ENCODE data around the gene FBXO27.
"Not testable (repeated sequence)": the region's sequence is repeated elsewhere in the genome, so short reads cannot be mapped to it uniquely, and the experiment has no call there.

The FBXO27 gene

GRCh38 chr19:39030854-39031367 is 1.4 kb downstream of the FBXO27 start:
- in situ Hi-C loops (cut with HindIII; ENCODE audit: low pct_unique_long_range_greater_than_20kb, low sequenced_read_pairs): no loop called here
- DNase-seq (ENCODE audit: low read depth in 1 of 2, low spot score in 1 of 2): no peak

DNA sequence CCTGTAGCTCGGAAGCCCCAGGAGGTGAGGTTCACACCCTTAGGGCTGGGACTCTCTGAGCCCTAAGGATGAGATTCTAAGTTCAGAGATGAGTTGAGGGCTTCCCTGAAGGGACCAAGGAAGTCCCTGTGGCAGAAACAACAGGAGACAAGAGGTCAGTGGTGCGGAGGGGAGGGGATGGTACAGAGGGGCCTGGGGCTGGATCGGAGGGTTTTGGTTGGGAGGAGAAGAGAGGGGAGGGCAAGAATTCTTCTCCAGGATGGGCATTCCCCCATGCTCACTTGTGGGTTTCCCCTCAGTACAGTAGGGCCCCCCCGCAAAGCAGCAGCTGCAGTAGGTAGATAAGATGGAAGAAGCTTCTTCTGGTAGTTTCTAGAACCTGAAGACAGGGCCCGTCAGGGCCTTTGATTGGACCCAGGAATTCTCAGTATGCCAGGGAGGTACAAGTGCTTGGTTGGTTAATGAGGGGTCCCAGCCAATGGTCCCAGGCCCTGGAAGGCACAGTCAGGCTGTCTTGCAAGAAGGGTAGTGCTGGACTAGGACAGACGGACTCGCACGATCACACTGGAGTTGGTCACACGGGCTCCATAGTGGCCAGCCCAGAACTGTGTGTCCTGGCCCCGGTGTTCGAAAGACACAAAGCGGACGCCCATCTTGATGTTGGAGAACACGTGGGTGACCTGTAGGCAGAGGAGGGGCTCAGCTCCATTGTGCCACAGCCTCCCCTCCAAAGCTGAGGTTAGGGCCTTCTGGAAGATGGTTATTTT is 7.3 kb downstream of the FBXO27 start:
- DNase-seq (ENCODE audit: low read depth in 1 of 2, low spot score in 1 of 2): no peak
- in situ Hi-C loops (cut with HindIII; ENCODE audit: low pct_unique_long_range_greater_than_20kb, low sequenced_read_pairs): no loop called here
- no peak for TF ChIP-seq JUND (IDR thresholded peaks at IDR 0.05; ENCODE audit: low read depth)

More at GRCh38 chr19:39030854-39031367, 1.4 kb downstream of the FBXO27 start:
- TF ChIP-seq JUND (IDR thresholded peaks at IDR 0.05; ENCODE audit: low read depth): no peak

- no peak for TF ChIP-seq JUND (IDR thresholded peaks at IDR 0.05; ENCODE audit: low read depth)
- in situ Hi-C loops (cut with HindIII; ENCODE audit: low pct_unique_long_range_greater_than_20kb, low sequenced_read_pairs): no loop called here
- no peak for DNase-seq (ENCODE audit: low read depth in 1 of 2, low spot score in 1 of 2)
Measured at GRCh38 chr19:39021063-39021462, 11.3 kb downstream of the FBXO27 start.

GRCh38 chr19:39017646-39018045 is 14.7 kb downstream of the FBXO27 start:
- no peak for TF ChIP-seq JUND (IDR thresholded peaks at IDR 0.05; ENCODE audit: low read depth)
- in situ Hi-C loops (cut with HindIII; ENCODE audit: low pct_unique_long_range_greater_than_20kb, low sequenced_read_pairs): no loop called here

GRCh38 chr19:39017026-39017425 is 15.3 kb downstream of the FBXO27 start:
- DNase-seq (ENCODE audit: low read depth in 1 of 2, low spot score in 1 of 2): no peak
- no peak for TF ChIP-seq JUND (IDR thresholded peaks at IDR 0.05; ENCODE audit: low read depth)
- in situ Hi-C loops (cut with HindIII; ENCODE audit: low pct_unique_long_range_greater_than_20kb, low sequenced_read_pairs): no loop called here

More at GRCh38 chr19:39017646-39018045, 14.7 kb downstream of the FBXO27 start:
- DNase-seq (ENCODE audit: low read depth in 1 of 2, low spot score in 1 of 2): no peak

DNA sequence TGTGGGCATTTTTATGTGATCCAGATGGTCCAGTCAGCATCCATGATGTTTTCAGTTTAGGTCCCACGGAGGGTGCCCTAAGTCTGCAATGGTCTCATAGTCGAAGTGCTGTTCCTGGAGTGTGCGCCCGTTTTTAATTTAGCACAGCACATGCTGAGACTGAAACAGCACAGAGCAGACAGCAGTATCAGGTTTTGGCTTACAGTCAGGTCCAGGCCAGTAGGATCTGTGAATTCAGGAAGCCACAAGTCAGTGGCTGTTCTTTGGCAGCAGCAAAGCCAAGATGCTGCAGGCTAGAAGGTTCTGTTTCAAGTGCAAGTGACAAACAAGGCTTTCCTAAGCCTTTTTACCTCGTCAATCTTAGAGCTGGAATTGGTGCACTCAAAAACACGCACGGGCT is 18.3 kb downstream of the FBXO27 start:
- no peak for DNase-seq (ENCODE audit: low read depth in 1 of 2, low spot score in 1 of 2)
- no peak for TF ChIP-seq JUND (IDR thresholded peaks at IDR 0.05; ENCODE audit: low read depth)
- in situ Hi-C loops (cut with HindIII; ENCODE audit: low pct_unique_long_range_greater_than_20kb, low sequenced_read_pairs): no loop called here

DNA sequence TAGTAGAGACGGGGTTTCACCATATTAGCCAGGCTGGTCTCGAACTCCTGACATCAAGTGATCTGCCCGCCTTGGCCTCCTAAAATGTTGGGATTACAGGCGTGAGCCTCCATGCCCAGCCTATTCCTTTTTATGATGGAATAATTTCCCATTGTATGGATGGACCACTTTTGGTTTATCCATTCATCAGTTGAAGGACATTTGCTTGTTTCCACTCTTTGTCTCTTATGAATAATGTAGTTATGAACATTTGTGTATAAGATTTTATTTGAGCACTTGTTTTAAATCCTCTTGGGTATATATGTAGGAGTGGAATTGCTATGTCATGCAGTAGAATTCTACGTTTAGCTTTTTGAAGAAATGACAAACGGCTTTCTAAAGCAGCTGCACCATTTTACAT is 23.3 kb downstream of the FBXO27 start:
- in situ Hi-C loops (cut with HindIII; ENCODE audit: low pct_unique_long_range_greater_than_20kb, low sequenced_read_pairs): no loop called here
- no peak for DNase-seq (ENCODE audit: low read depth in 1 of 2, low spot score in 1 of 2)
- no peak for TF ChIP-seq JUND (IDR thresholded peaks at IDR 0.05; ENCODE audit: low read depth)

GRCh38 chr19:39008137-39008536 is 24.2 kb downstream of the FBXO27 start:
- in situ Hi-C loops (cut with HindIII; ENCODE audit: low pct_unique_long_range_greater_than_20kb, low sequenced_read_pairs): no loop called here
- no peak for TF ChIP-seq JUND (IDR thresholded peaks at IDR 0.05; ENCODE audit: low read depth)

DNA sequence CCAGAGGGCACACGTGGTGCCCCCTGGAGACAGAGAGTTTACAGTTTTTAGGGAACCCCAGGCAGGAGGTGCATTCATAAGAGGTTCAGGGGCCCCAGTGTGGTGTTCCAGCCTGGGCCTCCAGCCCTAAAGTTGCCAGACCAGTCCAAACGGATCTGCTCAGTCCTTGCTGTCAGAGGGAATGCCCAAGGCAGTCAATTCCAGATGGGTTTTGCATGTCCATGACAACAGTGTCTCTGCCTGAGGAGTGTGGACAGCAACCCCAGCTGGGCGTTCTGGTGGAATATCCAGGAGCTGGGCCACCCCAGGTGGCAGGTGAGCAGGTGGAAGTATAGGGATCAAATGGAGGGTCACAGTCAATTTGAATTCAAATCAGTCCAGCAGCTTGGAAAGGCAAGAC is 25.3 kb downstream of the FBXO27 start:
- TF ChIP-seq JUND (IDR thresholded peaks at IDR 0.05; ENCODE audit: low read depth): no peak
- DNase-seq (ENCODE audit: low read depth in 1 of 2, low spot score in 1 of 2): peak in 1 of 2 experiments; percentile 67

More at GRCh38 chr19:39008137-39008536, 24.2 kb downstream of the FBXO27 start:
- DNase-seq (ENCODE audit: low read depth in 1 of 2, low spot score in 1 of 2): no peak

GRCh38 chr19:39004403-39004802 is 27.9 kb downstream of the FBXO27 start:
- no peak for DNase-seq (ENCODE audit: low read depth in 1 of 2, low spot score in 1 of 2)
- in situ Hi-C loops (cut with HindIII; ENCODE audit: low pct_unique_long_range_greater_than_20kb, low sequenced_read_pairs): no loop called here
- TF ChIP-seq JUND (IDR thresholded peaks at IDR 0.05; ENCODE audit: low read depth): no peak

More for the DNA sequence above, 25.3 kb downstream of the FBXO27 start:
- in situ Hi-C loops (cut with HindIII; ENCODE audit: low pct_unique_long_range_greater_than_20kb, low sequenced_read_pairs): no loop called here

DNA sequence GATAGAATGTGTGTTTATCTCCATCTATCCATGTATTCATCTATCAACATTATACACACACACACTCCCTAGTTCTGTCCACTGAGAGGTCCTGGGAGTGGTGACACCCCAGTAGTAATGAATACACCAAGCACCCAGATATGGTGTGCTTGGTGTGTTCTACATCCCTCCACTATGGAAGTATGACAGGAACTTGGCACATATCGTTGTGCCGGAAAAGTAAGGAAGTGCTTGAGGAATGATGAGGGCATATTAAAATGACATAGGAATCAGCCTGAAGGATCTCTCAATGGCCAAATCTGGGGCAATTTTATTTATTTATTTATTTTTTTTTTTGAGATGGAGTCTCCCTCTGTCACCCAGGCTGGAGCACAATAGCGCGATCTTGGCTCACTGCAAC is 28.6 kb downstream of the FBXO27 start:
- DNase-seq (ENCODE audit: low read depth in 1 of 2, low spot score in 1 of 2): no peak
- in situ Hi-C loops (cut with HindIII; ENCODE audit: low pct_unique_long_range_greater_than_20kb, low sequenced_read_pairs): no loop called here
- TF ChIP-seq JUND (IDR thresholded peaks at IDR 0.05; ENCODE audit: low read depth): no peak

- in situ Hi-C loops (cut with HindIII; ENCODE audit: low pct_unique_long_range_greater_than_20kb, low sequenced_read_pairs): no loop called here
- TF ChIP-seq JUND (IDR thresholded peaks at IDR 0.05; ENCODE audit: low read depth): no peak
- no peak for DNase-seq (ENCODE audit: low read depth in 1 of 2, low spot score in 1 of 2)
Measured at GRCh38 chr19:39003188-39003587, 29.2 kb downstream of the FBXO27 start.

- in situ Hi-C loops (cut with HindIII; ENCODE audit: low pct_unique_long_range_greater_than_20kb, low sequenced_read_pairs): no loop called here
Measured at GRCh38 chr19:39001041-39001440, 31.3 kb downstream of the FBXO27 start.

GRCh38 chr19:38997576-38997975 is 34.8 kb downstream of the FBXO27 start:
- in situ Hi-C loops (cut with HindIII; ENCODE audit: low pct_unique_long_range_greater_than_20kb, low sequenced_read_pairs); DNase-seq (ENCODE audit: low read depth in 1 of 2, low spot score in 1 of 2): not testable (repeated sequence)

More at GRCh38 chr19:39001041-39001440, 31.3 kb downstream of the FBXO27 start:
- TF ChIP-seq JUND (IDR thresholded peaks at IDR 0.05; ENCODE audit: low read depth): no peak
- DNase-seq (ENCODE audit: low read depth in 1 of 2, low spot score in 1 of 2): no peak
